ENCODE results near the gene PDYN.
A peak's percentile ranks its signal among the peaks of the same experiment; 100 is the strongest.
"Not testable (repeated sequence)": the region's sequence is repeated elsewhere in the genome, so short reads cannot be mapped to it uniquely, and the experiment has no call there.

PDYN gene

GRCh38 chr20:1993986-1994385 lies at the start of gene PDYN:
Gene PDYN, minus strand, starts transcription at chr20:1994058. Its CDS starts 10,974 bp downstream, at chr20:1983084.
- no peaks in the 10 kb centered on the region for H3K9me3 Mint-ChIP-seq

GRCh38 chr20:2042400-2042799 lies 48.5 kb upstream of the PDYN start:
- H3K4me1 Mint-ChIP-seq, result no peaks in the 10 kb centered on the region
- no peak for ATAC-seq
- no peaks in the 10 kb centered on the region for H3K36me3 Mint-ChIP-seq
- no peak overlapping the region for H3K27ac Mint-ChIP-seq
- DNase-seq (ENCODE audit: low spot score in 2 of 2), result no peak
- H3K9me3 Mint-ChIP-seq, result no peaks in the 10 kb centered on the region
- H3K4me3 Mint-ChIP-seq, result no peak overlapping the region

More at GRCh38 chr20:1993986-1994385, at the start of gene PDYN:
- no peak within 1 kb of the TSS for H3K27ac Mint-ChIP-seq
- no peak for DNase-seq (ENCODE audit: low spot score in 2 of 2)
- no peaks in the 10 kb centered on the region for H3K36me3 Mint-ChIP-seq
- H3K4me1 Mint-ChIP-seq, result no peaks in the 10 kb centered on the region
- peak; percentile 19 for ATAC-seq
- no peak within 1 kb of the TSS for H3K4me3 Mint-ChIP-seq

GRCh38 chr20:2038161-2038560 lies 44.3 kb upstream of the PDYN start:
- Mint-ChIP-seq H3K36me3 (no peaks in the 10 kb centered on the region), H3K9me3 (no peaks in the 10 kb centered on the region), H3K27ac (no peak overlapping the region), H3K4me1 (no peaks in the 10 kb centered on the region), H3K4me3 (no peak overlapping the region)
- ATAC-seq, result no peak
- DNase-seq (ENCODE audit: low spot score in 2 of 2), result no peak

- H3K9me3 Mint-ChIP-seq, result no peaks in the 10 kb centered on the region
- ATAC-seq (no peak), DNase-seq (ENCODE audit: low spot score in 2 of 2) (no peak)
- no peak overlapping the region for H3K4me3 Mint-ChIP-seq
- H3K36me3 Mint-ChIP-seq, result no peaks in the 10 kb centered on the region
- H3K27ac Mint-ChIP-seq, result no peak overlapping the region
- no peaks in the 10 kb centered on the region for H3K4me1 Mint-ChIP-seq
Measured at GRCh38 chr20:2037296-2037914, 43.5 kb upstream of the PDYN start.

GRCh38 chr20:2036357-2036756 lies 42.5 kb upstream of the PDYN start:
- H3K4me3 Mint-ChIP-seq; DNase-seq (ENCODE audit: low spot score in 2 of 2); H3K36me3 Mint-ChIP-seq; H3K4me1 Mint-ChIP-seq; H3K9me3 Mint-ChIP-seq; H3K27ac Mint-ChIP-seq; ATAC-seq: not testable (repeated sequence)

DNA sequence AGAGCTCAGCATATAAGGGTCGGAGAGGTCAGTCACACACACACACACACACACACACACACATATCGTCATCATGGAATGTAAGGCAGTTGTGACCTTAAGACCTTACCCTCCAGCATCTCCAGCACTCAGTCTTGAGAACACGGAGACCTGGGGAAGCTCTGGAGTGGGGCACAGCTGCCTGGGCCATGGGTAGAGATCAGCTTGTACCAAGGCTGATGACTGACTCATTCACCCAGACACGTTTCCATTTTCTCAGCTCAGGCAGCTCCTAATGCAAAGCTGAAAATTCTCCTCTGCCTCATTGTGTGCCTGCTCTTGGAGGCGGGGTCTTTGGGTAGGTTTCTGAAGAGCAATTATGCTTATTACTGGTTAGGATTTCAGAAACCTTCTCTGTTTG lies 38.3 kb upstream of the PDYN start:
- no peak overlapping the region for H3K27ac Mint-ChIP-seq
- DNase-seq (ENCODE audit: low spot score in 2 of 2), result no peak
- no peaks in the 10 kb centered on the region for H3K4me1 Mint-ChIP-seq
- ATAC-seq, result no peak
- H3K9me3 Mint-ChIP-seq, result no peaks in the 10 kb centered on the region
- H3K36me3 Mint-ChIP-seq, result no peaks in the 10 kb centered on the region
- no peak overlapping the region for H3K4me3 Mint-ChIP-seq

GRCh38 chr20:2026514-2026913 lies 32.7 kb upstream of the PDYN start:
- DNase-seq (ENCODE audit: low spot score in 2 of 2) (no peak), ATAC-seq (no peak)
- Mint-ChIP-seq H3K27ac (no peak overlapping the region), H3K4me1 (no peaks in the 10 kb centered on the region), H3K36me3 (no peaks in the 10 kb centered on the region), H3K9me3 (no peaks in the 10 kb centered on the region), H3K4me3 (no peak overlapping the region)

- Mint-ChIP-seq H3K4me3 (no peak overlapping the region), H3K4me1 (no peaks in the 10 kb centered on the region), H3K9me3 (no peaks in the 10 kb centered on the region), H3K27ac (no peak overlapping the region), H3K36me3 (no peaks in the 10 kb centered on the region)
- DNase-seq (ENCODE audit: low spot score in 2 of 2), result no peak
- ATAC-seq, result no peak
Measured at GRCh38 chr20:2026004-2026403, 32.1 kb upstream of the PDYN start.

- H3K36me3 Mint-ChIP-seq, result no peaks in the 10 kb centered on the region
- no peak for ATAC-seq
- DNase-seq (ENCODE audit: low spot score in 2 of 2), result no peak
- no peaks in the 10 kb centered on the region for H3K4me1 Mint-ChIP-seq
- H3K4me3 Mint-ChIP-seq, result no peak overlapping the region
- no peak overlapping the region for H3K27ac Mint-ChIP-seq
- H3K9me3 Mint-ChIP-seq, result no peaks in the 10 kb centered on the region
Measured at GRCh38 chr20:2023151-2023550, 29.3 kb upstream of the PDYN start.

DNA sequence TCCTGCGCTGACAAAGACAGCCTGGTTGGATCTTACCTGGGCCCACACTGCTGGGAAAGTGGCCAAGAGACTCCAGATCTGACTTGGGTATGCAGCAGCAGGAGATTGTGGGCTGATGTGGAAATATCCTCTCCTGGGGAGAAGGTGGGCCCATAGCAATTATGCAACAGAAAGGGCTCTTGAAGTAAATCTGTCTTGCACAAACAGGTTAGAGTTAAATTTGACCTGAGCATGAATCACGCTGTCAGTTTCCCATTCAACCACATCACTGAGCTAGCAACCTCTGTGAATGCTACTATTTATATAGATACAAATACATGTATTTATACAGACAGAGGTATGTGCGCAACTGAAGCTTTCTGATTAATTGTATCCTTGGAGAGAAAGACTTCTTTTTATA lies 28.3 kb upstream of the PDYN start:
- Mint-ChIP-seq H3K36me3 (no peaks in the 10 kb centered on the region), H3K4me3 (no peak overlapping the region), H3K27ac (no peak overlapping the region), H3K9me3 (no peaks in the 10 kb centered on the region), H3K4me1 (no peaks in the 10 kb centered on the region)
- ATAC-seq, result no peak
- no peak for DNase-seq (ENCODE audit: low spot score in 2 of 2)

DNA sequence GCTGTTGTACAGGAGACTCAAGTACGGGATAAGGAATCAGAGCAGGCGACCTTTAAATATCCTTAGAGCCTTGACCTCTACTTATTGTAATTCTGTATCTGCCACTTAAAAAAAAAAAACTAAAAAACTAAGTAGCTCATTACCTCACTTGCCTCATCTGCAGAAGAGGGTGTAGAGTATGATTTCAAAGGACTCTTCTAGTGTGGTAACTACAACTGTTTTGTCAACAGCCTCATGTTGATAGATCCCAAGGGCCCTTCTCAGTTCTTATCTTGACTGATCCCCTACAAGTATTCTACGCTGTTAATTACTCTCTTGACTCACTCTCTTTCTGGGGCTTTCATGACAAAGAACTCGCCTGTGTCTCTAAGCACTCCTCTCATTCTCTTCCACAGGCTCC lies 16.7 kb upstream of the PDYN start:
- Mint-ChIP-seq H3K9me3 (no peaks in the 10 kb centered on the region), H3K36me3 (no peaks in the 10 kb centered on the region), H3K27ac (no peak overlapping the region), H3K4me1 (no peaks in the 10 kb centered on the region), H3K4me3 (no peak overlapping the region)
- DNase-seq (ENCODE audit: low spot score in 2 of 2) (no peak), ATAC-seq (no peak)

DNA sequence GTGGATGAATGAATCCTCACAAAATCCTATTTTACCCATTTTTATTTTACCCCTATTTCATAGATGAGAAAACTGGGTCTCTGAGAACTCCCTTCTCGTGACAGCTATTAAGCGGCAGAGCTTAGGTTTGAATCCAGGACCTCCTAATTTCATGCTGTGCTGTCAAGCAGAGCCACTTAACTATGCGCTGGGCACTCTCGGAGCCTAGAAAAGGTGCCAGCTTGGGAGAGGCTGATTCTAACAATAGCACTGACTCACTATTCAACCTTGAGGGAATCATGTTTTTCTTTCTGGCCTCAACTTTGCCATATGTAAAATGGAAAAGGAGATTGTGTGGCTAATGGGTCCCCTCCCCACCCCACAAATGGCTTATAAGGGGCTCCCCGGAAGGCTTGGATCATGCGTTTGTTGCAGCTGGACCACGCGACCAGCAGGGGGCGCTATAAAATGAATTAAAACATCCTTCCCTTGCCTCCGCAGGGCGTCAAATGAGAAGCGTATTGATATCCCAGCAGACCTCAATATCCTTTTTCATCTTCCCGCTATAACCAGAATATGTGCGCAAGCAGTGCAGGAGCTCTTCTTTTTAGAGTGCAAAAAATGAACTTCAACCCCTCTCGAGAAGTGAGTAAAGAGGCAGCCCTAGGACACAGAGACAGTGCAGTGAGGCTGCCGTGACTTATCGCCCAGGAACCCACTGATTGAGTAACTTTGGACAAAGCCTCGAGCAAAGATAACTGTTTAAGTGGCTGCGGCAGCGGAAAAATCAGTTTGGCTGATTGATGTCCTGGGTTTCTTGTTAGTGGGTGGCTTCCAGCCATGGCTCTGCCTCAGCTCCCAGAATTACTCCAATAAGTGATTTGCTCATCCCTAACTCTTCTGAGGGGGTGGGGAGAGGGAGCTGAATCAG lies 12.8 kb upstream of the PDYN start:
- ATAC-seq, result no peak

GRCh38 chr20:2005831-2006426 lies 12.1 kb upstream of the PDYN start:
- Mint-ChIP-seq H3K9me3 (no peaks in the 10 kb centered on the region), H3K4me1 (no peaks in the 10 kb centered on the region), H3K36me3 (no peaks in the 10 kb centered on the region), H3K27ac (no peak overlapping the region), H3K4me3 (no peak overlapping the region)
- no peak for ATAC-seq
- peak; percentile 49 to 71 for DNase-seq (ENCODE audit: low spot score in 2 of 2)

More for the DNA sequence above, 12.8 kb upstream of the PDYN start:
- Mint-ChIP-seq H3K4me3 (no peak overlapping the region), H3K9me3 (no peaks in the 10 kb centered on the region), H3K4me1 (no peaks in the 10 kb centered on the region), H3K36me3 (no peaks in the 10 kb centered on the region), H3K27ac (no peak overlapping the region)
- peak; percentile 20 to 57 for DNase-seq (ENCODE audit: low spot score in 2 of 2)

GRCh38 chr20:2005359-2005758 lies 11.5 kb upstream of the PDYN start:
- no peaks in the 10 kb centered on the region for H3K9me3 Mint-ChIP-seq
- no peak overlapping the region for H3K4me3 Mint-ChIP-seq
- H3K4me1 Mint-ChIP-seq, result no peaks in the 10 kb centered on the region
- no peaks in the 10 kb centered on the region for H3K36me3 Mint-ChIP-seq
- H3K27ac Mint-ChIP-seq, result no peak overlapping the region
- peak; percentile 69 for ATAC-seq
- DNase-seq (ENCODE audit: low spot score in 2 of 2), result no peak

DNA sequence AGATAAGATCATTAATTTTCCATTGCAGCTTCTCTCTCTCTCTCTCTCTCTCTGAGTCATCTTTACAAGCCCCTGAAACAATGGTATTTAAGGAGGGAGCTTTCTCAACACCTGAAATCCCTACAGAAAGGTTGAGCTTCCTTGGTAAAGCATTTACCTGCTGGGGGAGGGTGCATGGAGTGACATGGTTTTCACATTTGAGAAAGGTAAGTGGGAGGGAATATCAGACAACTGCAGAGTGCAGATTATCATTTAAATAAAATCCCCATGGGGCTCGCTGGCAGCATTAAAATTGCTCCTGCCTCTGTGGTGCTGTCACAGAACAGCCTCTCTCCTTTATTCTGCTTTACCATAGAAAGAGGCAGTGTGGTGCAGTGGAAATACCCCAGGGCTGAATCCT lies 10.3 kb upstream of the PDYN start:
- no peaks in the 10 kb centered on the region for H3K9me3 Mint-ChIP-seq
- H3K36me3 Mint-ChIP-seq, result no peaks in the 10 kb centered on the region
- no peaks in the 10 kb centered on the region for H3K4me1 Mint-ChIP-seq
- no peak overlapping the region for H3K27ac Mint-ChIP-seq
- H3K4me3 Mint-ChIP-seq, result no peak overlapping the region
- DNase-seq (ENCODE audit: low spot score in 2 of 2), result no peak
- ATAC-seq, result no peak

DNA sequence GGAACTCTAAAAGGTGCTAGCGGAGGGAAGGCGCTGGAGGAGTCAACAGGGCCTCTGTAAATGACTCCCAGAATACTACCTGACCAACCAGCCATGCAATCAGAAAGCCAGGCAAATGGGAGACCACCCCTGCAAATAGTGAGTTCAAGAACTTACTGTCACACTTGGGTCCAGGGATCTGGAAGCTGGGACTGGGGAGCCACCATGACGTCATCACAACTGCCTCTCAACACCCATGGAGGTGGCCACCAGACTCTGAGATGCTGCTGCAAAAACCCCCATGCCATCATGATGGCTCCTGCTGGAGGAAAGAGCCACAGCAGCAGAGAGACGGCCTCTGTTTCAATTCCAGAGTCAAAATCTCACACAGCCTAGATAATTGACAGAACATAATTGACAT lies 8.5 kb upstream of the PDYN start:
- H3K9me3 Mint-ChIP-seq, result no peaks in the 10 kb centered on the region
- no peak for ATAC-seq
- H3K27ac Mint-ChIP-seq, result no peak overlapping the region
- no peaks in the 10 kb centered on the region for H3K4me1 Mint-ChIP-seq
- no peak for DNase-seq (ENCODE audit: low spot score in 2 of 2)
- H3K4me3 Mint-ChIP-seq, result no peak overlapping the region
- no peaks in the 10 kb centered on the region for H3K36me3 Mint-ChIP-seq
